PFSK-1 (cell line): ENCODE measurements around the gene CATSPER1.

Source experiments
- FOXP2 ChIP-seq: optimal IDR thresholded peaks from 2 replicates; pipeline ENCODE3; 2011; ENCODE audit warnings: borderline replicate concordance, control low read depth, inconsistent platforms; ENCODE audit not compliant: insufficient read depth; ENCODE audit errors: extremely low read length, extremely low read depth
- POLR2AphosphoS5 ChIP-seq: IDR thresholded peaks from 2 replicates; pipeline ENCODE4 v1.6.1; 2012; ENCODE audit warnings: low read depth, mild to moderate bottlenecking, control low read depth, low read length, moderate library complexity
- REST ChIP-seq, 2 experiments: IDR thresholded peaks; 2 replicates each; pipeline versions ENCODE4 v1.6.1 to v1.8.0; 2011 to 2012; ENCODE audit warnings: low read depth in 2 of 2, low read length in 2 of 2, control low read depth in 1 of 2, inconsistent platforms in 1 of 2, mild to moderate bottlenecking in 1 of 2, moderate library complexity in 1 of 2; ENCODE audit not compliant: insufficient read depth in 1 of 2
- SIN3A ChIP-seq: IDR thresholded peaks from 2 replicates; pipeline ENCODE4 v1.6.1; 2012; ENCODE audit warnings: mild to moderate bottlenecking, low read length, moderate library complexity, borderline replicate concordance; ENCODE audit not compliant: insufficient read depth
- TAF1 ChIP-seq: IDR thresholded peaks from 2 replicates; pipeline ENCODE4 v1.6.1; 2012; ENCODE audit warnings: low read length, control low read depth, borderline replicate concordance; ENCODE audit not compliant: insufficient read depth

Gene CATSPER1

GRCh38 chr11:65968600-65969482, 57.4 kb downstream of the CATSPER1 start:
- no peak for TF ChIP-seq SIN3A
- no peak for TF ChIP-seq REST (IDR thresholded peaks at IDR 0.05; ENCODE audit: insufficient read depth in 1 of 2, low read depth in 2 of 2, low read length in 2 of 2)
- TF ChIP-seq TAF1, result no peak
- TF ChIP-seq FOXP2, result no peak
- no peak for TF ChIP-seq POLR2AphosphoS5

GRCh38 chr11:65967329-65967934, 58.8 kb downstream of the CATSPER1 start:
- TF ChIP-seq FOXP2, result no peak
- TF ChIP-seq REST (IDR thresholded peaks at IDR 0.05; ENCODE audit: insufficient read depth in 1 of 2, low read depth in 2 of 2, low read length in 2 of 2), result no peak
- no peak for TF ChIP-seq POLR2AphosphoS5
- no peak for TF ChIP-seq SIN3A
- TF ChIP-seq TAF1, result no peak
